Dedifferentiated amniotic fluid mesenchymal stem cell (primary cell): ENCODE data around the gene MORN2.

Experiments
- DNase-seq: peaks from one replicate; pipeline ENCODE4 v3.0.0-alpha.2; 2016; ENCODE audit errors: extremely low spot score

MORN2 gene

DNA sequence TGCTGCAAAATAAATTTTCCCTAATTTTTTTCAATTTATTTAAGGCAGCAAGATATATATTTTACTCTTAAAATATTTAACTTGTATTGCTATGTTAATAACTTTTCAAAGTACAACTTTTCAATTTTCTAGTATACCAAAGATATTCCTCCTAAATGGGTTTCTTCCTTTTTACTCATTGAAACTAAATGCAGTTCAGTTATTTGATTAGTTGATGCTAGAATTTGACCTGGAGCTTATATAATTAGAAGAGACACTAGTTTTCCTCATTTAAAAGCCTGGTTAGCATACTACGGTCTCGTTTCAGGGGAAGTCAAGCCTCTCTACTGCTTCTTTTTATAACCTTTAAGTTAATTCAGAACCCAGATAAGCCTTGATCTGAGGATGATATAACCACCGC is 13.8 kb downstream of the MORN2 start, which contains the start of gene ARHGEF33:
Gene ARHGEF33, plus strand, starts transcription at position 301 of the 400 bp plus-strand sequence. CDS start 29,573 bp downstream, outside the sequence.
- no peak for DNase-seq

- no peak for DNase-seq
Measured at GRCh38 chr2:38892819-38893218, 17.0 kb downstream of the MORN2 start.

DNA sequence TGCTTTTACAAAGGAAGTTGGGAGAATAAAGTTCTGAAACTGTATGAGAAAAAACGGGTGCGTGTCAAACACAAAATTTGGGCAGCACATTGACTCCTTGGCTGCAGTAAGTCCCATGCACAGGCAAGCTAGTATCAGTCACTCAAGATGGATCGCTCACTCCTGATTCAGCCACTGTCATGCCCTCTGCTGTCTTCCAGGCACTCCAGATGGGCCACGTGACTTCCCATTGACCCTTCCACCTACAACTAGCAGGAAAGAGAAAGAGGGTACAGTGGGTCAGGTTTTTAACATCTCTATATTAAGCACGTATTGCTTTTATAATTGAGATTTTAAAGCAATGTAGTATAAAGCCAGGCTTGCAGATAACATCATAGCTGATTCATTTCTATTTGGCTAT is 22.5 kb downstream of the MORN2 start:
- no peak for DNase-seq

GRCh38 chr2:38900726-38901125 is 24.9 kb downstream of the MORN2 start:
- no peak for DNase-seq

GRCh38 chr2:38905251-38905650 is 29.5 kb downstream of the MORN2 start:
- no peak for DNase-seq

GRCh38 chr2:38907242-38907641 is 31.5 kb downstream of the MORN2 start:
- DNase-seq, result no peak

DNA sequence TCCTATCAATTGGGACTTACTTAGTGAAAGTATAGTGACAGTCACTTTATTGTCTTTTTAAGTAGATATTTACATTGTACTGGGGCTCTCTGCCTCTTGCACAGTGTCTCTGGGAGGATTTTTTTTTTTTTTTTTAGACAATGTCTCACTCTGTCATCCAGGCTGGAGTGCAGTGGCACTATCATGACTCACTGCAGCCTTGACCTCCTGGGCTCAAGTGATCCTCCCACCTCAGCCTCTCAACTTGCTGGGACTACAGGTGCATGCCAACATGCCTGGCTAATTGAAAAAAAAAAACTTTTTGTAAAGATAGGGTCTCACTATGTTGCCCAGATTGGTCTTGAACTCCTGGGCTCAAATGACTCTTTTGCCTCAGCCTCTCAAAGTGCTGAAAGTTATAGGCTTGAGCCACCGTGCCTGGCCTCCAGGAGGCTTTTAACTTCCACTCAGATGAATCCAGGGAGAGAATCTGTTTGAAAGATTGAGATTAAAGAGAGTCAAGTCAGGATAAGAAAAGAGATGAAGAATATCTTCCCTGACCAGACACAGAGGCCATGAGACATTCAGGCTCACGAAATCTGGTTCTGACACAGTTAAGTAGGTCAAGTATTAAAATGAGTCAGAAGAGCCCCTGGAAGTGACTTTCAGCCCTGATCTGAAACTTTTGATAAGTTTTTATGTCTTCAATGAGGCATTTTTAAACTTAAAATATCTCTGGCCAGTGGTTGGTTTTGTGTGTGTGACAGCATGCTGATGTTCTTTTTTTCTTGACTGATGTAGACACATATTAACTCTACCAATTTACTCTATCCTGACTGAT is 32.2 kb downstream of the MORN2 start:
- DNase-seq, result no peak

GRCh38 chr2:38909872-38910271 is 34.1 kb downstream of the MORN2 start:
- no peak for DNase-seq

- no peak for DNase-seq
Measured at GRCh38 chr2:38911191-38911590, 35.4 kb downstream of the MORN2 start.

- DNase-seq, result no peak
Measured at GRCh38 chr2:38912619-38913018, 36.8 kb downstream of the MORN2 start.

- DNase-seq, result no peak
Measured at GRCh38 chr2:38922389-38922788, 46.6 kb downstream of the MORN2 start.

- DNase-seq, result no peak
Measured at GRCh38 chr2:38922902-38923301, 47.1 kb downstream of the MORN2 start.

- no peak for DNase-seq
Measured at GRCh38 chr2:38925982-38926381, 50.2 kb downstream of the MORN2 start.

GRCh38 chr2:38930600-38930999 is 54.8 kb downstream of the MORN2 start:
- no peak for DNase-seq
